Measurements from ENCODE around the gene DRAM1. TPM values are rescaled to one million over a fixed set of nuclear protein-coding genes. Genes with fewer than 3 reads are reported as not detected.

DRAM1 gene
- polyA plus RNA-seq, 1 of the 3 experiments (the other 2 are of a cell fraction): 37.4 TPM

GRCh38 chr12:101924618-101925017 is 47.2 kb downstream of the DRAM1 start:
- Histone ChIP-seq H3K79me2 (ENCODE audit: insufficient read depth) (no peaks in the 10 kb centered on the region), H3K9me3 (no peaks in the 10 kb centered on the region), H4K20me1 (ENCODE audit: insufficient read depth) (no peaks in the 10 kb centered on the region), H3K27ac (ENCODE audit: low read depth in 2 of 2, low read length in 1 of 2) (0 out of 4 replicates have a peak overlapping the region, but pooled peaks of 1 of the 2 experiments have one; percentile 33), H3F3A (replicated peaks; ENCODE audit: insufficient read depth) (peaks cover 3% of the 10 kb centered on the region), H3K4me2 (no peak overlapping the region), H3K27me3 (ENCODE audit: insufficient read depth) (no peaks in the 10 kb centered on the region), H2AFZ (ENCODE audit: low read depth) (no peak overlapping the region), H3K4me3 (ENCODE audit: low read depth in 2 of 2, low read length in 1 of 2) (peak overlapping the region in 1 of 2 experiments; percentile 21; a peak in 1 of 4 replicates), H3K36me3 (replicated peaks in 1 of 2; ENCODE audit: control insufficient read depth in 1 of 2, insufficient read depth in 2 of 2, low read length in 1 of 2) (no peaks in the 10 kb centered on the region), H3K9me2 (no peaks in the 10 kb centered on the region), H3K4me1 (ENCODE audit: control insufficient read depth in 1 of 2, insufficient read depth in 2 of 2, low read depth in 1 of 2, low read length in 1 of 2) (no peaks in the 10 kb centered on the region; a peak in 1 of 4 replicates), H3K9ac (no peak overlapping the region)
- peak; percentile 58; the same call in 1 of the 2 replicates for TF ChIP-seq USF2 (IDR thresholded peaks at IDR 0.05; ENCODE audit: borderline replicate concordance, low read depth, low read length)
- no peak for TF ChIP-seq FOXM1 (IDR thresholded peaks at IDR 0.05; ENCODE audit: low read depth)
- TF ChIP-seq RFX5 (IDR thresholded peaks at IDR 0.05; ENCODE audit: low read length): no peak
- TF ChIP-seq USF1 (IDR thresholded peaks at IDR 0.05; ENCODE audit: borderline replicate concordance, low read depth): peak; percentile 90
- TF ChIP-seq FOXJ3 (CRISPR knock-in tag; IDR thresholded peaks at IDR 0.05): no peak
- no peak for TF ChIP-seq GABPA (IDR thresholded peaks at IDR 0.05; ENCODE audit: low read depth)
- no peak for TF ChIP-seq MEF2A (IDR thresholded peaks at IDR 0.05; ENCODE audit: borderline replicate concordance, low read depth)
- no peak for TF ChIP-seq EP300 (IDR thresholded peaks at IDR 0.05; ENCODE audit: borderline replicate concordance in 1 of 2, low read depth in 1 of 2, low read length in 1 of 2)
- no peak for TF ChIP-seq ELF1 (IDR thresholded peaks at IDR 0.05)
- no peak for TF ChIP-seq POLR2AphosphoS5 (IDR thresholded peaks at IDR 0.05; ENCODE audit: low read depth, low read length)
- CTCF ChIA-PET: no interaction called here
- peak; percentile 52 for DNase-seq
- WGBS (ENCODE audit: low lambda C conversion rate): 19% methylated on average over 3 of the region's 3 CpGs
- POLR2A ChIA-PET: no interaction called here

DNA sequence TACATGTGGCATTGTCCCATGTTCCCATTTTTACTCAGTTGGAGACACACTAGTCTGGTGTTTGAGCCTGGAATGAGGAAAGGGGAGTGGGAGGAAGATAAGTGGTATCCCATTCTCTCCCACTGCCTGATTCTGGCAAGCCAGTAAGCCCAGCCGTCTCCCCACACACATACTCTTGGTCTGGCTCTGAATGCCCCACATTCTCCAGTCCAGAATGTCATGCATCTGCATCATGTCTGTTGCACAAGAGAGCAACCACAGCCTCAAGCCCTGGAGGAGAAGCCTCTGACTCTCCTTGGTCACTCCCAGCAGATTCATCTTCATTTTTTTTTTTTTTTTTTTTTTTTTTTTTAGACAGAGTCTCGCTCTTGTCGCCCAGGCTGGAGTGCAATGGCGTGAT is 48.0 kb downstream of the DRAM1 start:
- ChIA-PET POLR2A (no interaction called here), CTCF (no interaction called here)
- H3K36me3 ChIP-seq (replicated peaks in 1 of 2; ENCODE audit: control insufficient read depth in 1 of 2, insufficient read depth in 2 of 2, low read length in 1 of 2): no peaks in the 10 kb centered on the region
- no peaks in the 10 kb centered on the region for H3K27me3 ChIP-seq (ENCODE audit: insufficient read depth)
- H3K9ac ChIP-seq: no peak overlapping the region
- 71% methylated on average over 4 of the region's 4 CpGs for WGBS (ENCODE audit: low lambda C conversion rate)
- no peak for DNase-seq
- no peak overlapping the region for H3K4me2 ChIP-seq
- no peaks in the 10 kb centered on the region; a peak in 1 of 4 replicates for H3K4me1 ChIP-seq (ENCODE audit: control insufficient read depth in 1 of 2, insufficient read depth in 2 of 2, low read depth in 1 of 2, low read length in 1 of 2)
- H3K9me2 ChIP-seq: no peaks in the 10 kb centered on the region
- H3K27ac ChIP-seq (ENCODE audit: low read depth in 2 of 2, low read length in 1 of 2): peak overlapping the region in 1 of 2 experiments; percentile 33; a peak in 1 of 4 replicates
- no peaks in the 10 kb centered on the region for H3K79me2 ChIP-seq (ENCODE audit: insufficient read depth)
- H3K4me3 ChIP-seq (ENCODE audit: low read depth in 2 of 2, low read length in 1 of 2): no peak overlapping the region
- H4K20me1 ChIP-seq (ENCODE audit: insufficient read depth): no peaks in the 10 kb centered on the region
- no peak overlapping the region for H2AFZ ChIP-seq (ENCODE audit: low read depth)
- no peaks in the 10 kb centered on the region for H3K9me3 ChIP-seq
- H3F3A ChIP-seq (replicated peaks; ENCODE audit: insufficient read depth): peaks cover 3% of the 10 kb centered on the region
- no peak for TF ChIP-seq USF2 (IDR thresholded peaks at IDR 0.05; ENCODE audit: borderline replicate concordance, low read depth, low read length)
- TF ChIP-seq, protein P1, sequence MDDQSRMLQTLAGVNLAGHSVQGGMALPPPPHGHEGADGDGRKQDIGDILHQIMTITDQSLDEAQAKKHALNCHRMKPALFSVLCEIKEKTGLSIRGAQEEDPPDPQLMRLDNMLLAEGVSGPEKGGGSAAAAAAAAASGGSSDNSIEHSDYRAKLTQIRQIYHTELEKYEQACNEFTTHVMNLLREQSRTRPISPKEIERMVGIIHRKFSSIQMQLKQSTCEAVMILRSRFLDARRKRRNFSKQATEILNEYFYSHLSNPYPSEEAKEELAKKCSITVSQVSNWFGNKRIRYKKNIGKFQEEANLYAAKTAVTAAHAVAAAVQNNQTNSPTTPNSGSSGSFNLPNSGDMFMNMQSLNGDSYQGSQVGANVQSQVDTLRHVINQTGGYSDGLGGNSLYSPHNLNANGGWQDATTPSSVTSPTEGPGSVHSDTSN (IDR thresholded peaks at IDR 0.05): peak; percentile 18
- peak; percentile 58; the same call in 1 of the 2 replicates for TF ChIP-seq TCF12 (IDR thresholded peaks at IDR 0.05)
- TF ChIP-seq EP300 (IDR thresholded peaks at IDR 0.05; ENCODE audit: borderline replicate concordance in 1 of 2, low read depth in 1 of 2, low read length in 1 of 2): peak in 1 of 2 experiments; percentile 14; a peak in 1 of 4 replicates

Measured in SK-N-SH (cell line).